ENCODE results near the gene WDPCP.

DNA sequence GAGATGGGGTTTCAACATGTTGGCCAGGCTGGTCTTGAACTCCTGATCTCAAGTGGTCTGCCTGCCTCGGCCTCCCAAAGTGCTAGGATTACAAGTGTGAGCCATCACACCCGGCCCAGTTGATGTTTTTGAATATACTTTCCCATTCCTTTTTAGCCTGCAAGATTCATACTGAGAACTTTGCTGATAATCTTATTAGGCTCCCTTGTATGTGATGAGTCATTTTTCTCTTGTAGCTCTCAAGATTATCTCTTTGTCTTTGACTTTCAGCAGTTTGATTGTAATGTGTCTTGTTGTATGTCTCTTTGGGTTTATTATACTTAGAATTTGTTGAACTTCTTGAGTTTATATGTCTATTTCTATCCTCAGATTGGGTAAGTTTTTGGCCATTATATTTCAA lies 456.3 kb downstream of the WDPCP start:
- no peak for TF ChIP-seq MAFK (IDR thresholded peaks at IDR 0.05; ENCODE audit: low read depth, low read length)
- no peak for TF ChIP-seq POLR2A (IDR thresholded peaks at IDR 0.05; ENCODE audit: low read depth, low read length)
- no peak for TF ChIP-seq CTCF (conservative IDR thresholded peaks at IDR 0.05; ENCODE audit: low read depth, low read length)
- no peak for TF ChIP-seq SMC3 (IDR thresholded peaks at IDR 0.05; ENCODE audit: low read depth, low read length)
- no peak for TF ChIP-seq BHLHE40 (IDR thresholded peaks at IDR 0.05; ENCODE audit: low read depth, low read length)
- TF ChIP-seq, protein P1, sequence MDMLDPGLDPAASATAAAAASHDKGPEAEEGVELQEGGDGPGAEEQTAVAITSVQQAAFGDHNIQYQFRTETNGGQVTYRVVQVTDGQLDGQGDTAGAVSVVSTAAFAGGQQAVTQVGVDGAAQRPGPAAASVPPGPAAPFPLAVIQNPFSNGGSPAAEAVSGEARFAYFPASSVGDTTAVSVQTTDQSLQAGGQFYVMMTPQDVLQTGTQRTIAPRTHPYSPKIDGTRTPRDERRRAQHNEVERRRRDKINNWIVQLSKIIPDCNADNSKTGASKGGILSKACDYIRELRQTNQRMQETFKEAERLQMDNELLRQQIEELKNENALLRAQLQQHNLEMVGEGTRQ (IDR thresholded peaks at IDR 0.05; ENCODE audit: low read depth, low read length), result no peak
- TF ChIP-seq CHD1 (IDR thresholded peaks at IDR 0.05; ENCODE audit: low read depth, low read length), result no peak

Measured in IMR-90 (cell line).